ENCODE data around the gene CAMK2N1. TPM values are rescaled to one million over a fixed set of nuclear protein-coding genes. Genes with fewer than 3 reads are reported as not detected.

Gene CAMK2N1
- total and polyA plus RNA-seq, 2 of the 8 experiments (the other 6 are each of a cell fraction or from before 2014, with no cell fraction given) = 2.3 to 5.6 TPM

GRCh38 chr1:20499105-20499504 is 13.1 kb upstream of the CAMK2N1 start:
- ChIA-PET CTCF (ENCODE audit: partially characterized antibody) (interaction anchor here (0.6 to 1.4 kb wide), 2 partner anchors 15 to 26 kb away, joined by 3 read pairs; no protein-coding TSS in a partner anchor), POLR2A (ENCODE audit: partially characterized antibody) (no interaction called here)
- no peak overlapping the region for H2AK5ac ChIP-seq (ENCODE audit: low read depth, low read length)
- no peak overlapping the region for H3K23ac ChIP-seq (ENCODE audit: insufficient read length)
- H3K23me2 ChIP-seq (ENCODE audit: low read depth, low read length) = no peaks in the 10 kb centered on the region
- no peak overlapping the region for H2AFZ ChIP-seq (ENCODE audit: low read length)
- peaks cover 0 to 8% (median 0%) of the 10 kb centered on the region in 4 experiments; a peak in 1 of 7 replicates for H3K4me1 ChIP-seq (replicated peaks in 1 of 4; ENCODE audit: control insufficient read depth in 3 of 4, insufficient read depth in 4 of 4, low read length in 3 of 4)
- no peaks in the 10 kb centered on the region for H3K79me1 ChIP-seq (ENCODE audit: low read depth, low read length)
- no peak overlapping the region for H3K4me3 ChIP-seq (ENCODE audit: extremely low read depth in 1 of 4, insufficient read depth in 2 of 4, low read depth in 3 of 4, low read length in 4 of 4)
- H3K4me2 ChIP-seq (ENCODE audit: insufficient read depth in 1 of 2, low read depth in 2 of 2, low read length in 2 of 2) = no peak overlapping the region
- H2BK20ac ChIP-seq (ENCODE audit: low read length) = no peak overlapping the region
- no peak overlapping the region for H4K5ac ChIP-seq (ENCODE audit: insufficient read length, low read depth, low read length)
- no peak overlapping the region for H2BK12ac ChIP-seq (ENCODE audit: low read depth, low read length)
- no peak overlapping the region for H3K56ac ChIP-seq (replicated peaks; ENCODE audit: insufficient read length, low read depth, low read length)
- no peak overlapping the region for H2BK15ac ChIP-seq (ENCODE audit: low read length)
- H2BK5ac ChIP-seq (ENCODE audit: low read depth, low read length) = no peak overlapping the region
- H3K27ac ChIP-seq (ENCODE audit: low read depth, low read length) = no peak overlapping the region
- H2BK120ac ChIP-seq (replicated peaks; ENCODE audit: low read depth, low read length) = no peak overlapping the region
- TF ChIP-seq HDAC6 (IDR thresholded peaks at IDR 0.05; ENCODE audit: low read depth, low read length) (no peak), EZH2 (IDR thresholded peaks at IDR 0.05; ENCODE audit: low read depth, low read length, severe bottlenecking) (no peak), GTF2F1 (IDR thresholded peaks at IDR 0.05; ENCODE audit: borderline replicate concordance, low read depth, low read length) (no peak), HDAC2 (IDR thresholded peaks at IDR 0.05; ENCODE audit: borderline replicate concordance in 1 of 2, low read depth in 2 of 2, low read length in 2 of 2) (no peak), RAD21 (IDR thresholded peaks at IDR 0.05 in 1 of 2, conservative IDR thresholded peaks at IDR 0.05 in 1 of 2; ENCODE audit: low read depth in 2 of 2, low read length in 2 of 2) (no peak), CEBPB (IDR thresholded peaks at IDR 0.05; ENCODE audit: low read depth, low read length) (no peak), SP1 (IDR thresholded peaks at IDR 0.05; ENCODE audit: low read depth, low read length) (no peak), KDM5A (IDR thresholded peaks at IDR 0.05; ENCODE audit: low read length) (no peak)
- WGBS, 2 experiments (ENCODE audit: extremely low coverage in 1 of 2, insufficient coverage in 1 of 2, insufficient read length in 1 of 2, insufficient replicate concordance in 2 of 2, low coverage in 1 of 2, low lambda C conversion rate in 2 of 2, missing lambda C conversion rate in 1 of 2) = 89% methylated on average over 5 of the region's 5 CpGs; no CpG with 5 or more reads in 1 of the 2 experiments
- H4K8ac ChIP-seq (ENCODE audit: extremely low read depth, insufficient read depth, low read length) = no peak overlapping the region
- H3K9me3 ChIP-seq (ENCODE audit: insufficient read depth in 2 of 2, low read depth in 1 of 2, low read length in 1 of 2) = no peaks in the 10 kb centered on the region
- H3K27me3 ChIP-seq (replicated peaks in 1 of 4; ENCODE audit: control insufficient read depth in 3 of 4, extremely low read depth in 1 of 4, insufficient read depth in 3 of 4, low read length in 3 of 4) = no peaks in the 10 kb centered on the region
- H4K20me1 ChIP-seq (replicated peaks in 1 of 2; ENCODE audit: control insufficient read depth in 1 of 2, insufficient read depth in 2 of 2, low read length in 2 of 2) = peaks cover 0 to 4% of the 10 kb centered on the region in 2 experiments
- H3K79me2 ChIP-seq (ENCODE audit: control insufficient read depth in 1 of 2, insufficient read depth in 2 of 2, low read length in 2 of 2) = peaks cover 0 to under 1% of the 10 kb centered on the region in 2 experiments; a peak in 1 of 4 replicates
- no peak overlapping the region for H3K4ac ChIP-seq (replicated peaks; ENCODE audit: insufficient read length, low read depth, low read length)
- DNase-seq (ENCODE audit: low read depth in 1 of 2, low spot score in 2 of 2) (no peak), FAIRE-seq (no peak)
- H3K9ac ChIP-seq (replicated peaks in 1 of 4; ENCODE audit: extremely low read depth in 1 of 4, low read depth in 3 of 4, low read length in 3 of 4) = no peak overlapping the region
- no peak overlapping the region for H3K14ac ChIP-seq (ENCODE audit: insufficient read length)
- H4K91ac ChIP-seq (replicated peaks; ENCODE audit: insufficient read length, low read length) = no peak overlapping the region
- H3K18ac ChIP-seq (ENCODE audit: extremely low read depth, low read length) = no peak overlapping the region
- peaks cover 8 to 29% (median 24%) of the 10 kb centered on the region in 4 experiments for H3K36me3 ChIP-seq (ENCODE audit: control insufficient read depth in 2 of 4, insufficient read depth in 4 of 4, low read length in 3 of 4)

Measured in H1 (cell line).